IPS-11a (cell line): ENCODE results near the gene RTP2.

Experiments used
- H3K4me3 ChIP-seq: one replicate; pipeline ENCODE4 v1.5.1; 2013; ENCODE audit warnings: low read depth, low read length, control low read depth

Gene RTP2

DNA sequence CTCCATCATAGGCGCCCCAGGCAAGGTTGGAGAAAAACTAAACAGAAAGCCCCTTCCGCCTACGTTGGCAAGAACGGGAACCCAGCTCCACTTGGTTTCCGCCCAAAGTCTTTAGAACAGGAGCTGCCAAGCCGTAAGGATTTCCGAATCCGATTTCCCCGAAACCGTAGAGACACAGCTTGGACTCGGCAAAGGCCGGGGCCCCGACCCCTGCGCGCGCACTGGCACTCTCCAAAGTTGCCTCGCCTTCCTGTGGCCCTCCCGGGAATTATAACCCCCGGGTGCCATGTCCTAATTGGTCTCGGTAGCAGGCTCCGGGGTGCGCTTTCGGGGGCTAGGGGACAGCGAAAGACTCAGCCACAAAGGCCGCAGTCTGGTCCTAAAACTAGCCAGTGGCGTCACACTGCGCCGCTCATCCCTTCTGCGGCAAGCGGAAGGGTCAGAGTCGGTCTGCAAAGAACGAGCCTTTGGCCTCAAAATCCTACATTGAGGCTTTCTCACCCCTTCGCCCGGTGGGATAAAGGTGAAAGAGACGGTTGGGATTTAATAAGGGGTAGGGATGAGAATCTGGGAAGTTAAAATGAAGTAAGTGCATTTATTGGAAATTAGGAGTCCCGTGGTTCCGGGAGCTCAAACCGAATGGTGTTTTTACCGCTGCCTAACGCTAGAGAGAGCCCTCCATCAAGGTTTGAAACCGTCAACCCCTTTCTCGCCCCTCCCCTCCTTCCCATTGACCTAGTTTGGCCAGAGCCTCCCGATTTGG lies 36.2 kb upstream of the RTP2 start:
- peak overlapping the region; percentile 72 for H3K4me3 ChIP-seq

DNA sequence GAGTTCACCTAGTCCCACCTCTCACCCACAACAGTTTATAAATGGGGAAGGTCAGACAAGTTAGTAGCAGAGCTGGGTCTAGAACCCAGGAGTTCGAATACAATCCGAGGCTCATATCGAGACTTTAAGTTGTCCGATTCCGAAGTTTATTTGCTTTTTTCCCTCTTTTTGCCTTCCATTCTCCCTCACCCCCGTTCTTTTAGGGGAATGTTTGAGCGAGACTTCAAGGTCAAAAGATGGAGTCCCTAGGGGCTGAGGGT lies 35.6 kb upstream of the RTP2 start:
- H3K4me3 ChIP-seq = peak overlapping the region; percentile 72

DNA sequence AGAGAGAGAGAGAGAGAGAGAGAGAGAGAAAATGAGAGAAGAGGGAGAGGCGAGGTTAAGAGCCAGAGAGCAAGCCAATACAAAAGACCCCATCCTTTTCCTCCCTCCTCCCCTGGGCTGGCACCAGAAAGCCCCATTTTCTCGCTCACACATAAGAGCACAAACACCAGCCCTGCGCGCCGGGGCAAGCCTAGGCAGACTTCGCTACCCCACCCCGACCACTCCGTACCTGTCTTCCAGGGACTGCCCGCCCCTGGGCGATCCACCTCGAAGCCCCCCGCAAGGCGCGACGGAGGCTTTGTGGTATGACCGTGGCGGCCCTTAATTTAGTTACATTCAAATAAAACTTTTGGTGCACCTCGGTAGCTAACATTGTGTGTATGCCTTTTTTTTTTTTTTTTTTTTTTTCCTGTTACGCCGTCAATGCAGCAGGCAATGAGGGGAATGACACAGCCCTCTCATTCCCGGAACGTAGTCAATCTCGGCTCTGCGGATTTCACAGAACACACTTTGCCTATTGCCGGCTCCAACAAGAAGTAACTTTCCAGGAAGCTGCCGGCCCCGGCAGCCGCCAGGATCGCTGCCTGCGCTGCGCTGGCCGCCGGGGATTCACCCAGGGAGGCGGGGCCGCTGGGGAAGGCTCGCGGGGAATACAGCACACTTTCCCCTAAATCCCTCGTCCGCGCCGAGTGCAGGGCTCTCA lies 35.2 kb upstream of the RTP2 start:
- H3K4me3 ChIP-seq = peak overlapping the region; percentile 72

DNA sequence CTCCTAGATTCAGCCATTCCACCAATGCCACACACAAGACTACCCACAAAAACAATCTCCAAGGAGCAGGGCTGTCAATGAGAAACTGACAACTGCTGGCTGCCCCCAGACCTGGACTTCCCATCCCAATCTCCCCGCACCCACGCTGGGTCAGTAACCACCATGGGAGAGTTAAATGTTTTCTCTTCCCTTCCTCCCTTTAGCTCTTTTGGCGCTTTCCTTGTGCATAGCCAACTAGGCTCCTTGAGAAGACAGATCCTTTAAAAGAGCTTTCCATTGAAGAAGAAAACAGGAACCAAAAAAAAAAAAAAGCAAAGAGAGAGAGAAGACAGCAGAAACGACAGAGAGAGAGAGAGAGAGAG lies 34.6 kb upstream of the RTP2 start:
- H3K4me3 ChIP-seq = peak overlapping the region; percentile 72

DNA sequence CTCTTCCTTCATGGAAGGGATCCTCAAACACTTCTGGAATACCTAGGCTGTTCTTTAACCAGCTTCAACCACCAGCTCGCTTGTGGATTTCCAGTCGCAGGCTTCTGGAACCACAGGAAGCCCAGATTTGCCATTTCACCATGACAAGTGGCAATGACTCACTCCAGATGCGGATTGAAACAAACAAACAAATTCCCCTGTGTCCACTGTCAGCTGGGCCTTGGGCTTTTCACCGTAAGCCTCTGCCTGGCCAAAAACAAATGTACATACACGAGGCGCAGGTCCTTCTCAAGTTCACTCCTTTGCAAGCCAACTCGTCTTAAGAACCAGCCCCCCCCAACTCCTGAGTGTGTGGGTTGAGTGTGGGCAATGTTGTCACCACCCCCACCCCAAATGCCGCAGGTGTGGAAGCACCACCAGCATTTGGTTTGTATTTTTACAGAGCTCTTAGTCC lies 34.1 kb upstream of the RTP2 start:
- H3K4me3 ChIP-seq = no peak overlapping the region

DNA sequence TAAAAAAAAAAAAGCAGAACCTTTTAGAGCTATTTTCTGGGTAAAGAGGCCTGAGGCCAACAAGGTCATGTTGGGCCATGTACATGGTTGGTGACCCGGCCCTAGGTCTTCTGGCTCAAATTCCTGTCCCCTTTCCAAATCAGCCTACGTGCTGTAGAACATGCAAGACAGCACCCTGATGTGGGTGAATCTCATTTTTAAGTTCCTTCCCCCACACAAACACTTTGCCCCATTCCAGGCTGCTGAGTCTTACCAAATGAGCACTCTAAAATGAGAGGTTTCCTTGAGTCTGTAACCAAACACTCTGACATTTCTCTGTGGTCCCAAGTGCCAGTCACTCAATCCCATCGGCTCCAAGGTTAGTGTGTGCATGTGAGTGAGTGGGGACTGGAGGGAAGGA lies 33.5 kb upstream of the RTP2 start:
- H3K4me3 ChIP-seq = no peak overlapping the region

DNA sequence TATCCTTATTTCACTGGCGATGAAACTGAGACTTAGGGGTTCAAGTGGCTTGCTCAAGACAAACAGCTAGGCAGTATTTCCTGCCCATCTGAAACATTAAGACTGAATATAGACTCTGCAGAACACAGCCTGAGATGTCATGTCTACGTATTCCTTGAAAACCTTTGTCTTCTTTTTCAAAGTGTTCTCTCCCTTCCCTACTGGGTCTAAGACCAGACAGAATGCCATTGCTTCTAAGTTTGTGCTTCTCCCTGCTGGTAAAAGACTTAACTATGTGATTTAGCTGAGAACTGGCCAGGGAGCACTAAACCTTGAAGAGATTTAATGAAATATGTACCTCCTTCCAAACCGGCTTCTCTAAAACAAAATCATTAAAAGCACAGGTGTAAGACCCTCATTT lies 33.0 kb upstream of the RTP2 start:
- no peak overlapping the region for H3K4me3 ChIP-seq

DNA sequence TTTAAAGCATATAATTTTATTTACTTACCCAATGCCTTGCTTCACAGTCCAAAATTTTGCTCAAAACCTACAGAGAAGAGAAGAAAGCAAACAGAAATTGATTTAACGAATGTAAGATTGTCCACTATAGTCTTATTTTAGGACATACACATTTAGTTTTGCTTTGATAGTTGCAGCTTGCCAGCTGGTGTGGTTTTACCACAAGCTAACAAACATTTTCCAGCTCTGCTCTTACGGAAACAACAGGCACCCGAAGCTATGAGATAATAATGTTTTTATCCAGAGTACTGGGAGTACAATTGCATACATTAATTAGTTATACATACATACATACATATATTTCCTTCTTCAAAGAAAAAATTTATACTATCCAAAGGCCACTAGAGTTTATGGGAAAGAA lies 32.5 kb upstream of the RTP2 start:
- no peak overlapping the region for H3K4me3 ChIP-seq

DNA sequence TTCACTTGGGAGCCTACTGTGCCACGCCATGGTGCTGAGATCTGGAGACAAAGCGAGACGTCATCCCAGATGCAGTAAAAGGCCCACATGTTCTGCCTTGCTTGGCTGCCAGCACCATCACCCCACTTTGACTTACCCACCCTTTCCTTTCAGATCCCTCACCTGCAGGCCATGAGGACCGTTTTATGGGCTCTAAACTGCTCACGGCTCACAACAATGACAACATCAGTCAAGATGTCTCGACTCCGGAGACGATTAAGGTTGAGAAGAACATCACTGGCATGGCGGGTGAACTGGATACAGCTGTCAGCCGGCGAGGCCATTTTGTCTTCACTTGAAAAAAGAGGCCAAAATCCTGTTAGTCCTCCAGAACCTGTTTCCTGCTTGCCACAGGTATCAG lies 31.0 kb upstream of the RTP2 start:
- no peak overlapping the region for H3K4me3 ChIP-seq

DNA sequence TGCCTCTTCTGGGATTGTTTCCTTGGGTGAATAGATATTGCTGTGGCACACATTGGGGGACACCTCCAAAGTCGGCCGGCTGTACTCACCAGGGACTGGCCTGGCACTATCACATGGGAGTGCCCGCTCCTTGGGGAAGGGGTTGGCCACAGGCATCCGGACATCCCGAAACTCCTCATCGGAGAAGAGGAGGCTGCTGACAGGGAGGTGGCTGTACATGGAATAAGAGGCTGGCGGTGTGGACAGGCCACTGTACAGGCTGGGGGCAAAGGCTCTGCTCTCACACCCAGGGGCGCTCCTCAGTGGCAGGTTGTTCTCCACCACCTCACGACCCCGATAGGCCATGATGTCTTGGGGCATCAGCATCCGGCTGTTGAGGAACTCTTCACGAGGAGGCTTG lies 27.2 kb upstream of the RTP2 start:
- no peak overlapping the region for H3K4me3 ChIP-seq

DNA sequence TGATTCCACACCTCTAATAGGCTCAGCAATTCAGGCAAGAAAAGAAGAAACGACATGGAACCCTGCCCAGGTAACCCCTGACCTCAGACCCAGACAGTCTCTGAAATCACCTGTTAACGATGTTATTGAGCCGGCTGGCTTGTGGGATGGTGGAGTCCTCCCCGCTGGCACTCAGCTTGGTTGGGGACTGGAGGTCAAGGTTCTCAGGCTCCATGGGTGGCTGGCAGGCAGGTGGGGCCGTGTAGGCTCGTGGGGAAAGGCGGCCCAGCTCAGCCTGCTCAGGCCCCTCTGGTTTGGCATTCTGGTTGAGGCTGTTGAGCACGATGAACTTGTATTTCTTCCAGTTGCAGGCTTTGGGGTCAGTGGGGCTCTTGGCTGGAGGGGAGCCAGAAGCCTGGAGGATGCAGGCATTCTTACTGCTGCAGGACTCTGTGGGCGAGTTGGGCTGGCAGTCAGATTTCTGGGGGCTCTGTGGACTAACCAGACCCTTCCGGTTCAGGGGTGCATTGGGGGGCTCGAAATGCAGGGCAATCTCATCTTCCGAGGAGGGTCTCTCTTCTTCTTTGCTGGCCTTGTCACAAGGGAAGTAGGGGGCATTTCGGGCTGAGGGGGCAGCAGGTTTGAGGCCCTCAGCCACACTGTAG lies 26.7 kb upstream of the RTP2 start:
- H3K4me3 ChIP-seq = no peak overlapping the region

DNA sequence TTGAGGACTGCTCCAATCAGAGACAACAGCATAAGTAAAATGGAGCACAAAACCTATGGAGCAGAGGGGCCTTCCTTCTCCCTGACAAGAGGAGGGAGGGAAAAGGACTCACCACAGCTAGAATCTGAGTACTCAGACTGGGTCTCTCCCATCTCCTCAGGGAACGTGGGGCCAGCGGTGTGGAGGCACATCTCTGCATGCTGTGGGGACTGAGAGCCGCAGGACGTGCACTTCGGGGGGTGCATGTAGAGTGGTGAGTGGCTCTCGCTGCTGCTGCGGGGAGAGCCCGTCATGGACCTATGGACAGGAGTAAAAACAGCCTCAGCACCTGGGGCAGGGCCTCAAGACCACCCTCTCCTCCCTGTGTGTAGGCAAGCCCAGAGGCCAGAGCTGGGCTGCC lies 25.9 kb upstream of the RTP2 start:
- H3K4me3 ChIP-seq = no peak overlapping the region

DNA sequence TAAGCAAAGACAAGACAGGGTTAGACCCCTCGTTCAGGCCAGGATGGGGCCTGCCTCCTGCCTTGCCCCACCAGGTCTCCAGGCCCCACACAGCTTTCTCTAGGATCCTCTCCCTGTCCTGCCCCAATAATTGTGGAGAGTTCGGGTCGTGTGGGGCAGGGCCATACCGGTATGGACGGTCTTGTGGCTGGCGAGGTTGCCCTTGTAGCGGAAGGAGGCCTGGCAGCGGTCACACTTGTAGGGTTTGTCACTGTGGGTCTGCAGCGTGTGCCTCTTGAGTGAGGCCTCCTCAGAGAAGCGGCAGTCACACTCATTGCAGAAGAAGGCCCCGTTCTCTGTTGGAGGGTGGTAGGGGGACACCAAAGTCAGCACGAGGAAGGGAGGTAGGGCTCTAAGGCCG lies 24.2 kb upstream of the RTP2 start:
- H3K4me3 ChIP-seq = no peak overlapping the region

DNA sequence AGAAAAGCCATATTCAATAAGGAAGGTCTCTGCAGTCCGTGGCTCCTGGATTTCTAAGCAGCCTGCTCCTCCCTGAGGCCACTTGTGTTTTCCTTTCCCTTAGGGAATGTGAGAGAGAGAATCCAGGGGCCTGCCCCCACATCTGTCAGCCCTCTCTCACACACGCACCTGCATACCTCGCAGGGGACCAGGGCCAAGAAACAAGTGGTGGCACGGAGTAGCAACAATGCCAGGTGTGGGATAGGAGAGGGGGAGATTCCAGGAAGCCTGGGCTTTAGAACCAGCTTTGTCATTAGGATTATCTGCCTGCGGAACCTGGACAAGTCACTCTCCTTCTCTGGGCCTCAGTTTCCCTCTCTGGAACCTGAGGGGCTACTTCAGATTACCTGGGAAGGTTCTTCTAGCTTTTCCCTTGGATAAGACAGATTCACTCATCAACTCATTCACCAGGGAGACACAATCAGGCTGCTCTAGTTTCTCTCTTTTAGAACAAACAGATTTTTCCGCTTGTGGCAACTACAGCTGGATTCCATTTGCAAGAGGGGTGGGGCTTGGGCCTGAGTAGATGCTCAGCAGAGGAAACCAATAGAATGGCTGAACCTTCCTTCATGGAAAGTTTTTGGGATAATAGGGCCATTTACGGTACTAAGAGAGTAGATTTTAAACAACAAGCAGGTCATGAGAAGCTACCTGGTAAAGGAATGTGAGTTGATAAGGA lies 23.5 kb upstream of the RTP2 start:
- no peak overlapping the region for H3K4me3 ChIP-seq

DNA sequence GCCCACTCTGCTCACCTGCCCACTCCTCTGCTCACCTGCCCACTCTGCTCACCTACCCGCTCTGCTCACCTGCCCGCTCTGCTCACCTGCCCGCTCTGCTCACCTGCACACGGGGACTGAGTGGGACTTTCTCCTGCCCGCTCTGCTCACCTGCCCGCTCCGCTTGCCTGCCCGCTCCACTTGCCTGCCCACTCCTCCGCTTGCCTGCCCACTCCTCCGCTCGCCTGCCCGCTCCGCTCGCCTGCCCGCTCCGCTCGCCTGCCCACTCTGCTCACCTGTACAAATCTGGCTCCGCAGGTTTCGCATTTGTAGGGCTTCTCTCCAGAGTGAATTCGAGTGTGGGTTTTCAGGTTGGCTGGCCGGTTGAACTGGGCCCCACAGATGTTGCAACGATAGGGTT lies 22.9 kb upstream of the RTP2 start:
- no peak overlapping the region for H3K4me3 ChIP-seq

DNA sequence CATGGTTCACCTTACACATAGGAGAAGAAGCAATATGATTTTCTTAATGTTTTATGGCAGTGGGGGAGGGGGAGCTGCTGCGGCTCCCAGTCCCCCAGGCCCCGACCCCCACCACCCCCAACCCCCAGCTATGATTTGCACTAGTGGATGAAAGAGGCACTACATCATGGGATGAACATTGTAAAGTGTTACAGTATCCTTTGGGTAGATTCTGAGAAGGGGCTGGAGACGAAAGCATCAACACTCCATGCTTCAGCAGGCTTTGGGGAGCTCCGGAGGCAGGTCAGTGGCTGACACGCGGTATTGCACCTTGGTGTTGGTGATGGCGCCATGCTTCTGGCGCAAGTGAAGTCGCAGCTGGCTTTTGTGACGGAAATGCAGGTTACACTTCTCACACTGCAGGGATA lies 19.9 kb upstream of the RTP2 start:
- H3K4me3 ChIP-seq = no peak overlapping the region

DNA sequence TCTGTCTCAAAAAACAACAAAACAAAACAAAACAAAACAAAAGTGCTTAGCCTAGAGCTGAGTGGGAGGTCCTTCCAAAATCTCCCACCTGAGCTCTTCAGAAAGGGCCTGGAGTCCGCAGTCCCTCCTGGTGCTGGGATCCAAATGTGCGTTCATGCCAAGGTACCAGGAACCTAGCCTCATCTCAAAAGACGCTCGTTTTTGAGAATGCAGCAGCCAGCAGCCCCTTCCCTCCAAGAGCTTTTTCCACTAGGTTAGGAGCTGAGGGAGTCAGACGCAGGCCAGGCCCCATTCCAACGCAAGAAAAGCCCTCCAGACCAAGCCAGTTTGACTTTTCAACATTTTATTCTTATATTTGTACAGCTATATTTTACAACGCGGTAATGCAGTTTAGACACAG lies 18.7 kb upstream of the RTP2 start:
- no peak overlapping the region for H3K4me3 ChIP-seq

DNA sequence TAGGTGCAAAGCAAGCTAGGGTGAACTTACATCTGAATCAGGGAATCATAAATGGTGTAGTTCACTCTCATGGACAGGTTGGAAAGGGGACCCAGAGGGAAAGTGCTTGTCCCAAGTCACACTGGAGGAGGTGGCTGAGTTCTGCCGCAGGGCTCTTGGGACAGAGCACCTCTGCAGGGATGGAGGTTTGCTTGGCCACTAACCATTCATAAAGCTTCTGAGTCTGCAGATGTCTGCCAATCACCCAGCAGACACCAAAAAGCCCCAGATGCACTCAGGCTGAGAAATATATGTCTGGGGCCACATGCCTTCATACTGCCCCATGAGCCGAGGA lies 17.9 kb upstream of the RTP2 start:
- no peak overlapping the region for H3K4me3 ChIP-seq

DNA sequence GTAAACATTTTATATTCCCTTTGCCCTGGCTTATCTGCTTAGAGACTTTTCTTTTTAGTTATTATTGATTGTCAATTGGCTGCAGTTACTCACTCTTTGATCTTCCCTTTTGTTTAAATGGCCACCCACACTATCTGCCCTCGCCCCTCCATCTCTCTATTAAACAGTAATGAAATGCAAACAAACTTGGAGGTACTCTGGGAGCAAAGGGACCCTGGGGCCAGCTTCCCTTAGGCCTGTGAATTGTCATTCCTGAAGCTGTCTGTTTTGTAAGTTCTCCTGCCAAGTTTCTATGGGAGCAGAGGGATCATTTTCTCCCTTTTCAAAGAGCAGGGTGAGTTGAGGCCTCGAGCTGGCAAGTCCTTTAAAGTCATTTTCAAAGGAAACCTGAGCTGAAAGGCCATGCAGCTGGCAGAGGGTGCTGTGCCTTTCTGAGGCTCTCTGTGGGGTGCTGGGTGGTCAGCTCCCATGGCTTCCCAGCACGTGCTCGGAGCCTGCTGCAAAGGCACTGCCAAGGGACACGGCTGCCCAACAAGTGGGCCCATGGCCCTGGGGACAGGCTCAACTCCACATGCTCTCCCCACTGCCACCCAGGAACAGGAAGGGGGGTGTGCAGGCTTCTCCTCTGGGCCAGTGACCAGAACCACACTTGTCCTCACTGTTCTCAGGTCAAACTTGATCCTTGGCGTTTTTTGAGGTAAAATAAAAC lies 17.4 kb upstream of the RTP2 start:
- H3K4me3 ChIP-seq = no peak overlapping the region

DNA sequence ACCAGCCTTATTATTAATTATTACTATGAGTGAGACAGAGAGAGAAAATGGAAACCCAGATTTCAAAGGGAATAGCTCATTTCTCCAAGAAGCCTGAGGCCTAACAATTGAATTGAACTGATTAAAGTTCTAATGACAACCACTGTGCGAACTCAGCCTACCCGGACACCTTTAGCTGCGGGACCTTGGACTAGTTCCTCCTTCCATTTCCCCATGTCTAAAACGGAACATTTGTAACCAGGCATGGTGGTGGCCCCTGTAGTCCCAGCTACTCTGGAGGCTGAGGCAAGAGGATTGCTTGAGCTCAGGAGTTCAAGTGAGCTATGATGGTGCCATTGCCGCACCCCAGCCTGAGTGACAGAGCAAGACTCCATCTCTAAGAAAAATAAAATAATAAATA lies 16.4 kb upstream of the RTP2 start:
- H3K4me3 ChIP-seq = no peak overlapping the region

DNA sequence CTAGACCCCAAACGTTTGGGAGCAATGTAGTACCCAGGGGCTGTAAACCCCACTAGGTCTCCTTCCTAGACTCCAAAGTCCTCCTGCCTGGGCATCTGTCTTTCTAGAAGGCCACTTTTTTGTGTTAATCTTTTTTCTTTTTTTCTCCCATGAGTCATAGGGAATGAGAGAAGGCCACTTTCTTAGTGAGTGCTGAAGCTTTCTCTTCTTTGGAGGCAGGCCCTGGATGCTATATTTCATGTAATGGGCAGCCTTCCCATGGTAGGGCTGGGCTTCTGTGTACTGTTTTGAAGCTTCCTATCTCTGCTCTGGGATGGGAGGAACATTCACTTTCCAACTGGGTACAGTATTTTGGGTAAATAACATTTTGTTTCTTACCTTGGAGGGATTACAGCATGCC lies 15.2 kb upstream of the RTP2 start:
- no peak overlapping the region for H3K4me3 ChIP-seq
